ENCODE results near the gene KCNK4.

The KCNK4 gene

DNA sequence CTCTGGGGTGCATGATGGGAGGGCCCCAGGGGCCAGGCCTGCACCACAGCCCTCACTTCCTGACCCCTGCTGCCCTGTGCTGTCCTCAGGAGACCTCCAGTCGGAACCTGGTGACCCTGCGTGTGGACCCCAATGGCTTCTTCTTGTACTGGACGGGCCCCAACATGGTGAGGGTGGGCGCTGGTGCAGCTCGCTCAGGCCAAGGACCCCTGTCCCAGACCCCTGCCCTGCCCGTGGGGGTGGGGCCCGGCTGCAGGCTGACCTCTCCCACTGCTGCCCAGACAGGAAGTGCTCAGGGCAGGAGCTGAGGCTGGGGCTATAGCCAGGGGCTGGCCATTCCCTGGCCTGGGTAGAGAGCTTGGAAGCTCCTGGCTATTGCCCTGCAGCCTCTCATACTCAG lies 36.8 kb upstream of the KCNK4 start:
- DNase-seq, result no peak

DNA sequence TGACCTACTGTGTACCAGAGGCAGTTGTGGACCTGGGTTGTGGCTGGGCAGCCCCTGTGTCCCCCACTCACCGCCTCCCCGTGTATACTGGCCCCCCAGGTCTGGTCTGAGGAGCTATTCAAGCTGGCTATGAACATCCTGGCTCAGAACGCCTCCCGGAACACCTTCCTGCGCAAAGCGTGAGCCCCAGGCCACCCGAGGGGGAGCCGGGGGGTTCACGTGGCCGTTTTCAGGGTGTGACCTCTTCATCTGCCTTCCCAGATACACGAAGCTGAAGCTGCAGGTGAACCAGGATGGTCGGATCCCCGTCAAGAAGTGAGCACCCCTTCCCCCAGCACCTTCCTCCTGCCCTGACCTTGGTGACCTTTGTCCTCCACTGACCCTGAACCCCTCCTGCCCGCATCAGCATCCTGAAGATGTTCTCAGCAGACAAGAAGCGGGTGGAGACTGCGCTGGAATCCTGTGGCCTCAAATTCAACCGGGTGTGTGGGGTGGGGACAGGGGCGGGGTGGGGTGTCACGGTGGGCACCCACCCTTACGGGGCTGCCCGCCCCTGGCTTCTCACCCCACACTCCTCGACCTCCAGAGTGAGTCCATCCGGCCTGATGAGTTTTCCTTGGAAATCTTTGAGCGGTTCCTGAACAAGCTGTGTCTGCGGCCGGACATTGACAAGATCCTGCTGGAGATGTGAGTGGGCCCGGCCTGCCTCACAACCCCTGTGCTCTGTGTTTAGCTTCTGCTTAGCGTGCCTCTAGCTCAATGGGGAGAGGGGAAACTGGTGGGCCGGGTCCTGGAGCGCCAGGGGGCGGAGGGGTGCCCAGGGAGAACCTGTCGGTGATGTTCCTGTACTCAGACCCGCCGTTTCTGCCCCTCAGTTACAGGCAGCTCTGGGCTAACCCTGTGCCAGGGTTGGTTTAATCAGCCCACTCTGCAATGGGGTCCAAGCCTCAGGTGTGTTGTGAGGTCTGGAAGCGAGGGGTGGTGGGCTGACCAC lies 35.7 kb upstream of the KCNK4 start:
- DNase-seq, result no peak

DNA sequence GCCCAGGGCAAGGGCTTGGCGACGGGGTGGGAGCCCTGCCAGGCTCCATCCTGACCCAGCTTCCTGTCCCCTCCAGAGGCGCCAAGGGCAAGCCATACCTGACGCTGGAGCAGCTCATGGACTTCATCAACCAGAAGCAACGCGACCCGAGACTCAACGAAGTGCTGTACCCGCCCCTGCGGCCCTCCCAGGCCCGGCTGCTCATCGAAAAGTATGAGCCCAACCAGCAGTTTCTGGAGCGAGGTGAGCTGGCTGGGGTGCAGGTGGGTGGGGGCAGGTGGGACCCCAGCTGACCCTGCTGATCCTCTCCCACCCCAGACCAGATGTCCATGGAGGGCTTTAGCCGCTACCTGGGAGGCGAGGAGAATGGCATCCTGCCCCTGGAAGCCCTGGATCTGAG lies 34.8 kb upstream of the KCNK4 start:
- DNase-seq, result no peak

DNA sequence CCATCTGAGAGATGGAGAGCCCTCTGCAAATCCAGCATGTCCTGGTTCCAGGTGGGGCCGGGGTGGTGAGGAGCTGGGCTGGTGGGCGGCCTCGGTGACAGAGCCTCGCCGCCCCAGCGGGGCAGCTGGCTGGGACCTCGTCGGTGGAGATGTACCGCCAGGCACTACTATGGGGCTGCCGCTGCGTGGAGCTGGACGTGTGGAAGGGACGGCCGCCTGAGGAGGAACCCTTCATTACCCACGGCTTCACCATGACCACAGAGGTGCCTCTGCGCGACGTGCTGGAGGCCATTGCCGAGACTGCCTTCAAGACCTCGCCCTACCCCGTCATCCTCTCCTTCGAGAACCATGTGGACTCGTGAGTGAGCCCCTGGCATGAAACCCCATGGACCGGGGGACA lies 32.7 kb upstream of the KCNK4 start:
- DNase-seq, result no peak

DNA sequence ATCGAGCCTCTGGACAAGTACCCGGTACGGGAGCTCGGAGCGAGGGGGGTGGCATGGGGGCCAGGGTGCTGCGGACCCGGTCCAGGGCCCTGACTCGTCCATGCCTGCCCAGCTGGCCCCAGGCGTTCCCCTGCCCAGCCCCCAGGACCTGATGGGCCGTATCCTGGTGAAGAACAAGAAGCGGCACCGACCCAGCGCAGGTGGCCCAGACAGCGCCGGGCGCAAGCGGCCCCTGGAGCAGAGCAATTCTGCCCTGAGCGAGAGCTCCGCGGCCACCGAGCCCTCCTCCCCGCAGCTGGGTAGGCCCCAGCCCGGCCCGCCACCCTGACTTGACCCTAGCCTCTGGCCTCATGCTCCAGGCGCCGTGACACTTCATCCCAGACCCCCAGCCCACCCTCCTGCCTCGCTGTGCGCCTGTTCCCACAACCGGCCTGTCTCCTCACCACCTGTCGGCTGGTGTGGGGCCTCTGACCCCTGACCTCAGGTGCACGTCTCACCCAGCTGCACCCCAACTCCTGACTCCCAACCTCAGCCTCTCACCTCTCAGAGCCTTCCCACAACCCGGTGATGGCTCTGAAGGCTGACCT lies 32.1 kb upstream of the KCNK4 start:
- DNase-seq, result no peak

DNA sequence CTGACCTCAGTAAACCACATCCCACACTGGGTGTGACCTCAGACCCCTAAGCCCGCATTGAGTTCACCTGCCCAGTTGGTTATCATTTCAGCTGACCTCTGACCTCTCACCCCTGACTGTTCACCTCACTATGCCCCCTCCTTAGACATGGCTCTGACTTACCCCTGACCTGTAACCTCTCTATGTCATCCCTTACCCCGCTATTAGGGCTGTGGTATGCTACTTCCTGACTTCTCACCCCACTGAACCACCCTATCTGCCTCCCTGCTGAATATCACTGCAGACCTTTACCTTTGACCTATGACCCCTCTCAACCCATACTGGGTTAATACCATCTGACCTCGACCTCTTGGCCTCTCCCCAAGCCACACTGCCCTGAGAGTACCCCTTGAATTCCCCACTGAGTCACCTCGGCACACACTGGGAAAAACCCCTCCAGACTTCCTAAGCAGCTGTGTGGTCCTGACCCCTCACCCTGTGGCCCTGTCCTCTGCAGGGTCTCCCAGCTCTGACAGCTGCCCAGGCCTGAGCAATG lies 31.5 kb upstream of the KCNK4 start:
- DNase-seq, result no peak

DNA sequence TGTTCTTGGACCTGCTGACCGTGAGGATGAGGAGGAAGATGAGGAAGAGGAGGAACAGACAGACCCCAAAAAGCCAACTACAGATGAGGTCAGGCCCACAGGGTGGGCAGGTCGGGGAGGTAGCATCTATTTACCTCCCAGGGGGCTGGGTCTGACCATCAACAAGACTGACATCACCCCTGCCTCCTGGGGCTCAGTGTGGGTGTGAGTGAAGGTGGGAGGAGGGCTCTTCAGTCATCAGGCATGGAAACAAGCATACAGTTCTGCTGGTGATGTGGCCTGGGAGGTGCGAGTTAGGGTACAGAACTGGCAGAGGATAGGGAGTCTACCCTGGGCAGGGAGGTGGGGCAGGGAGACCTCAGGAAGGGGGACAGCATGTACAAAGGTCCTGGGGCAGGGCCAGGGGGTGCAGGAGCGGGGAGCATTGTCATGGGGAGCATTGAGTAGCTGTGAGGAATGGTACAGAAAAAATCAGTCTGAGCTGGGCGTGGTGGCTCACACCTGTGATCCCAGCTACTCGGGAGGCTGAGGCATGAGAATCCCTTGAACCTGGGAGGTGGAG lies 30.9 kb upstream of the KCNK4 start:
- DNase-seq, result no peak

DNA sequence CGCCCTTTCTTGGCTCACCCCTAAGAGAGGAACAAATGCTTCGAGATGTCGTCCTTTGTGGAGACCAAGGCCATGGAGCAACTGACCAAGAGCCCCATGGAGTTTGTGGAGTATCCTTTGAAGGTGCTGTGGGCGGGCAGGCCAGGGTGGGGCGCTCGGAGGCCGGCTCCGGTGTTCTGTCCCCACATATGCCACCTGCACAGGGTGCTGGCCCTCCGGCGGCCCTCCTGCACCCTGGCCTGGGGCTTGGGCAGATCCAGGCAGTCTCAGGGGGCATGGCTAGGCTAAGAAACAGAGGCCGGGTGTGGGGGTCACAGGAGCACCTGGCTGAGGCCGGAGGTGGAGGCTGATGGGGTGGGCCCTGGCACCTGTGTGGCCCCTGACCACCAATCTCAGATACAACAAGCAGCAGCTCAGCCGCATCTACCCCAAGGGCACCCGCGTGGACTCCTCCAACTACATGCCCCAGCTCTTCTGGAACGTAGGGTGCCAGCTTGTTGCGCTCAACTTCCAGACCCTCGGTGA lies 29.5 kb upstream of the KCNK4 start:
- DNase-seq, result no peak

DNA sequence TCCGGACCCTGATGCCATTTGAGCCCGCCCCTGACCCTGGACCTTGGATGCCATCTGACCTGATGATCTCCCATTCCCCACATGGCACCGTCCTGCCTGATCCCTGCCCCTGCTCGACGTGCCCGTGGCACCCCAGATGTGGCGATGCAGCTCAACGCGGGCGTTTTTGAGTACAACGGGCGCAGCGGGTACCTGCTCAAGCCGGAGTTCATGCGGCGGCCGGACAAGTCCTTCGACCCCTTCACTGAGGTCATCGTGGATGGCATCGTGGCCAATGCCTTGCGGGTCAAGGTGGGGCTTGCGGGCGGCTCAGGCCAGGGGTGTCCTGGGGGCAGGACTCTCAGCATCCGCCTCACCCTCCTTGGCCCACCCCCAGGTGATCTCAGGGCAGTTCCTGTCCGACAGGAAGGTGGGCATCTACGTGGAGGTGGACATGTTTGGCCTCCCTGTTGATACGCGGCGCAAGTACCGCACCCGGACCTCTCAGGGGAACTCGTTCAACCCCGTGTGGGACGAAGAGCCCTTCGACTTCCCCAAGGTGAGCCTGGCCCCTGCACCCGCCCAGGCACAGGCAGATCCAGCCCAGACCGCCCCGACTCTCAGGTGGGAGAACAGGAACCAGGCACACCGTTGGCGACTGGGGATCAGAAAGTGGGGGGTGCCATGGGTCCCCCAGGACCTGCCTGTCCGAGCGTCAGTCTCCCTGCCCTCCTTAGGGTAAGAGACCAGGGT lies 28.7 kb upstream of the KCNK4 start:
- no peak for DNase-seq

DNA sequence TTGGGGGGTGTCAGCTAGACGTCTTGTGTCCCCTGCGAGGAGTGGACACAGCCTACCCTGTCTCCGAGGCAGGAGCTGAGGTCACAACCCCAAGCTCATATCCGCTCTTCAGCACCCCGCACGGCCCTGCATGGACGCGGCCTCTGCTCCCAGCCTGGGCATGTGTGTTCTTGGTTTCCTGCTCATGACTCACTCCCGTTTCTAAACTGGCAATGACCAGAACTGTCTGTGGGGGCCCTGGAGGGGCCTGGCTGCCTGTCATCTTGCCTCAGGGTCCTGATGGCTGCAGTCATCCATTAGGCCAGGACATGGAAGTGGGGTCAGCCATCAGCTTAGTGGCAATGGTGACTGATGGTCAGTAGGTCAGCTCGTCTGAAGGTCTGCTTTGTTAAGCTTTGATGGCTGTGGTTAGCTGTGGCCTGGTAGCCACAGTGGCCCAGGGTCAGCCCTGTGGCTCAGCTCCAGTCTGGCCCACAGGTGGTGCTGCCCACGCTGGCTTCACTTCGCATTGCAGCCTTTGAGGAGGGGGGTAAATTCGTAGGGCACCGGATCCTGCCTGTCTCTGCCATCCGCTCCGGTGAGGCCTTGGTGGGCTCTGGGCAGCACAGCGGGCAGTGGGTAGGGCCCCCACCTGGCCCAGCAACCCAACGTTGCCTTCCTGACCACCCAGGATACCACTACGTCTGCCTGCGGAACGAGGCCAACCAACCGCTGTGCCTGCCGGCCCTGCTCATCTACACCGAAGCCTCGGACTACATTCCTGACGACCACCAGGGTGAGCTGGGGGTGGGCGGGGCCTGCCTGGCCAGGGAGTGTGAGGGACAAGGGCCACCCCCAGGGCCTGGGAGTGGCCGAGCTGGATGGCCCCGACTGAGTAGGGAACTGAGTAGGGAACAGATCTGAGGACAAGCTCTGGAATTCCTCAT lies 27.8 kb upstream of the KCNK4 start:
- no peak for DNase-seq

DNA sequence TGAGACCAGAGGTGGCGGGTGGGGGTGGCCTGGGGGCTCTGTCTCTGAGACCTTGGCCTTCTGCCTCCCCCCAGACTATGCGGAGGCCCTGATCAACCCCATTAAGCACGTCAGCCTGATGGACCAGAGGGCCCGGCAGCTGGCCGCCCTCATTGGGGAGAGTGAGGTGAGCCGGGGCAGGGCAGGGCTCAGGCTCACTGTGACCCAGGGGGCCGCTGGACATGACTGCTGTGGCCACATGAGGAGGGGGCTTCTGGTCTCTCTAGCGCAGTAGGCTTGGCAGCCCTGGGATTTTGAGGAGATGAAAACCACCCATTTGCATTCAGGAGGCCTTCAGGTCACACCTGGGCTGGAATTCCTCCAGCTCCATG lies 27.2 kb upstream of the KCNK4 start:
- no peak for DNase-seq

DNA sequence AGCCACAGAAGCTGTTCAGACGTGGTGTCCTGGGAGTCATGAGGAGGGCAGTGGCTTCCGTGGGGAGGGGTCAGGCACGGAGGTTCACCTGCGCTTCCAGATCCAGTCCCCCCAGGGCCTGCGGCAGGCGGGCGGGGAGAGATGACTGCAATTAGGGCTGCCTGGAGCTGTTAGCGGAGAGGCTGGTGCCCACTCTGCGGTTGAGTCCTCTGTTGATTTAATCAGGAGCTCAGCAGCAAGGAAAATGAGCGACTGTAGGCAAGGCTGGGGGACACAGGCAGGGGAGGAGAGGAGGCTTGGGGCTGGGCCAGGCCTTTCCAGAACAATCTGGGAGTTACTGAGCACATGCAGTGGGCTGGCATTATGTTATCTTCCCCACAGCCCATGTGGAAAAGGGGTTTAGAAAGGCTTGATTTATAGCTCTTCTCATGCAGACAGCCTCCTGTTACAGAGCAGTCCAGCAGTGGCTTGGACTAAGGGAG lies 26.7 kb upstream of the KCNK4 start:
- no peak for DNase-seq

DNA sequence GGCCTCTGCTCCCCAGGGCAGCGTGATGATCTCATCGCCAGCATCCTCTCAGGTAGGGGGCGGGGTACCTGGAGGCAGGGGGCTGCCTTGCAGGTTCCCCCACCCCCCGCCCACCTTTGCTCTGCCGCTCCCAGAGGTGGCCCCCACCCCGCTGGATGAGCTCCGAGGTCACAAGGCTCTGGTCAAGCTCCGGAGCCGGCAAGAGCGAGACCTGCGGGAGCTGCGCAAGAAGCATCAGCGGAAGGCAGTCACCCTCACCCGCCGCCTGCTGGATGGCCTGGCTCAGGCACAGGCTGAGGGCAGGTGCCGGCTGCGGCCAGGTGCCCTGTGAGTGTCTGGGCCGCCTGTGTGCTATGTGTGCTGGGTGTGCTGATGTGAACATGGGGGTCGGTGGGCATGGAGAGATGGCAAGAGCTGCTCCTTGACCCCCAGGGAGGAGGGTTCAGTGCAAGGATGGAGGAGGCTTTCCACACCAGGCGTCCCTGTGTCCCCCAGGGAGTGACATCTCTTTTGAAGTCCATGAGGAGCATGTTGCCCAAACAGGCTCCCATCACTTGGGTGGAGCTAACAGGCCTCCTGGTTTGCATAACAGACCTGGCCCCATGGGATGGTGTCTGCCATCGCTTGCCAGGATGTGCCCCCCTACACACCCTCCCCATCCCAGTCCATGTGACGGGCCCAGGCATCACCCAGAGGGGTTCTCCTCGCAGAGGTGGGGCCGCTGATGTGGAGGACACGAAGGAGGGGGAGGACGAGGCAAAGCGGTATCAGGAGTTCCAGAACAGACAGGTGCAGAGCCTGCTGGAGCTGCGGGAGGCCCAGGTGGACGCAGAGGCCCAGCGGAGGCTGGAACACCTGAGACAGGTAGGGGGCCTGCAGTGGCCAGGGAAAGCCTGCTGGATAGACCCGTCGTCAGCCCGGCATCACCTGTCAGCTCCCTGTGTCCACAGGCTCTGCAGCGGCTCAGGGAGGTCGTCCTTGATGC lies 25.6 kb upstream of the KCNK4 start:
- no peak for DNase-seq

DNA sequence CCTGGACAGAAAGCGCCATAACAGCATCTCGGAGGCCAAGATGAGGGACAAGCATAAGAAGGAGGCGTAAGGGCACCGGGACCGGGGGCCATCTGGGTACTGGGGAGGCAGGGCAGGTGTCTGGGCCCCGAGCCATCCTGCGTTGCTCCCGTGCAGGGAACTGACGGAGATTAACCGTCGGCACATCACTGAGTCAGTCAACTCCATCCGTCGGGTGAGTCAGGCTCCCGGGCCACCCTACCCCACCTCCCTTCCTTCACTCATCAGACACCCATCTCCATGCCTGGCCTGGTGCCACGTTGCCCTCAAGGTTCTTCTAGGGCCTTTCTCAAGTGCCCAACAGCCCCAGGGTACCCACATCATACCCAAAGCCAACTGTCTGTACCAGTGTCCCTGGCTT lies 24.8 kb upstream of the KCNK4 start:
- no peak for DNase-seq

DNA sequence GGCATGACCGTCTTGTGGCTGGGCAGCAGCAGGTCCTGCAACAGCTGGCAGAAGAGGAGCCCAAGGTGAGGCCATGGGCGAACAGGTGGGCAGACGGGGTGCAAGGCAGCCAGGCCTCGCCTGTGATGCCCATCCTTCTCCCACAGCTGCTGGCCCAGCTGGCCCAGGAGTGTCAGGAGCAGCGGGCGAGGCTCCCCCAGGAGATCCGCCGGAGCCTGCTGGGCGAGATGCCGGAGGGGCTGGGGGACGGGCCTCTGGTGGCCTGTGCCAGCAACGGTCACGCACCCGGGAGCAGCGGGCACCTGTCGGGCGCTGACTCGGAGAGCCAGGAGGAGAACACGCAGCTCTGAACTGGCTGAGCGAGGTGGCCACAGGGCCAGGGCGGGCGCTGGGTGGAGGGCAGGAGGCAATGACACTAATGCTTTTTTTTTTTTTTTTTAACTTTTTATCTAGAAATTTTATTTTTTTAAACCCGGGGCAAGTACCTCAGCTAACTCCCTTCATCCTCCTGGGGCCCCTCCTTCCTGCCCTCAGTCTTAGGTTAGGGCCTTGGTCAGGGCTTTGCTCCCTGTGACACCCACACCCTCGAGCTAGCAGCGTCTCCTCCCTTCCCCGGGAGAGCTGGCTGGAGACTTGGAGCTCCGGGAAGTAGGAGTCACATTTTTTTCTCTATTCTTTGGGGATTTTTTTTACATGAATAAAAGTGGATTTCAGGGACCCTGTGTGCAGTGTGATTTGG lies 23.7 kb upstream of the KCNK4 start:
- peak; percentile 78 for DNase-seq

DNA sequence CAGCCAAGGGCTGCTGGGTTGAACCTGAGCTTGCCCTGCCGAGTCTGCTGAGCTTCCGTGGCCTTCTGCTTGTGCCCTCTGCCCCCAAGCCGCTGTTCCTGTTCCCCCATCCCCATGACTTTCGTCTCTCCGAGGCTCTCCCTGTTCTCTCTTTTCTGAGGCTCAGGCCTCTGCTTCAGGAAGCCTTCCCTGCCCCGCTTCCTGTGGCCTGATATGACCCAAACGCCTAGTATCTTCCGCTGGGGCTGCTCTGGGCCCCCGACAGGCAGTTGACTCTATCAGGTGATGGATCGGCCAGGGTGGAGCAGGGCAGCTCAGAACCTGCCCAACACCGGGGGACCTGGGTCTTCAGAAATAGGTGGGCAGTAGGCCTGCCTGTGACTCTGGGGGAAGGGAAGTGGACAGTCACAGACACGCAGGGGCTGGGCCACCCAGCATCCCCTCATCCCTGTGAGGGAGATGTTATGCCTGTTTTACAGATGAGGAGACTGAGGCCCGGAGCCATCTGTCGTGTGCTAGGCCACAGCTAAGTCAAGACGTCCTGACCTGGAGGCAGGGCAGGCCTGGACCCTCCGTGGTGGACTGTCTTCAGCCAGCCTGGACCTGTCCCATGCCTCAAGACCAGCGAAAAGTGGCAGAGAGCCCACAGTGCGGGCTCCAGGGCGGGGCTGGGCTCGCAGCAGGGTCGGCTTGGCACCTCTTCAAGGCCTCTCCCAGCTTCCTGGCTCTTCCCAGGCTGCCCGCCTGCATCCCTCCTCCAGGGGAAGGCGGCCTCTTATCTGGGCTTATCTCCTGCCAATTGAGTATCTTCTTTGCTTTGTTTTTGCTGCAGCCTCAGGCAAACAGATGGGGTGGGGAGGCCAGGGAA lies 22.8 kb upstream of the KCNK4 start:
- peak; percentile 30 for DNase-seq

DNA sequence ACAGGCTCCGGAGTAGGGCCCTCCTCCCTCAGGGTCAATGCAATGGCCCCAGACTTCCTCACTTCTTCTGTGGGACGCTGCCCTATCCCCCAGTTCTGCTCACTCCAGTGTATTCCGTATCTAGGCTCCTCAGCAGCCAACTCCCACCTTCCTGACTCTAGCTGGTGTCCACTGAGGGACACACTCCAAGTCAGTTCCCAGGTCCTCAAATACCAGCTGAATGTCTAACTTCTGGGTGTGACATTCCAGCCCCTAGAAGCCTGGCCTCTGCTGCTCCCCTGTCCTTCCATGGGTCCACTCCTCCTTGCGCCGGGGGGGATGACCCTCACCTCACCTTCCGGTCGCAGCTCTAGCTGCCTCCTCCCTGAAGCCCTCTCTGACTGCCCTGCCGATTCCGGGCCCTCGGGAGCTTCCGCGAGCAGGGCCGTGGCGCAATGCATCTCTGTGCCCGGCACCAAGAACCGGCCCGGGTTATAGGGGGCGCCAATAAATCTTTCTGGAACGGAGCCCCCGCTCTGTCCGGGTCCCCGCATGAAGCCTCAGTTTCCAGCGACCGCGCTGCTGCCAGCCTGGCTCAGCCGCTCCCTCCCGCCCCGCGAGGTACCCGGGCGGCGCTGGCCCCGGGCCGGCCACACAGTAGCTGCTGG lies 22.1 kb upstream of the KCNK4 start:
- no peak for DNase-seq
